Effector memory CD4-positive, alpha-beta T cell (primary cell): ENCODE data around the gene LEKR1.

Experiments
- DNase-seq, 3 donors: peaks; one replicate each; pipeline ENCODE4 v3.0.0-alpha.2; 2020
- H3K27ac ChIP-seq: 2 replicates; pipeline ENCODE4 v1.7.0; 2013; ENCODE audit warnings: mild to moderate bottlenecking, low read length, moderate library complexity; ENCODE audit not compliant: insufficient read depth, poor library complexity, severe bottlenecking
- H3K27me3 ChIP-seq: replicated peaks from 2 replicates; pipeline ENCODE4 v1.7.0; 2013; ENCODE audit warnings: mild to moderate bottlenecking, low read length; ENCODE audit not compliant: insufficient read depth, control insufficient read depth, poor library complexity, severe bottlenecking
- H3K36me3 ChIP-seq: 2 replicates; pipeline ENCODE4 v1.7.0; 2013; ENCODE audit warnings: mild to moderate bottlenecking, low read length, moderate library complexity; ENCODE audit not compliant: control insufficient read depth, insufficient read depth
- H3K4me1 ChIP-seq: 2 replicates; pipeline ENCODE4 v1.7.0; 2013; ENCODE audit warnings: low read length, mild to moderate bottlenecking; ENCODE audit not compliant: control insufficient read depth, insufficient read depth, poor library complexity, severe bottlenecking
- H3K4me3 ChIP-seq: 2 replicates; pipeline ENCODE4 v1.7.0; 2013; ENCODE audit warnings: low read length, low read depth, mild to moderate bottlenecking; ENCODE audit not compliant: insufficient read depth, poor library complexity, severe bottlenecking
- H3K9me3 ChIP-seq: 2 replicates; pipeline ENCODE4 v1.7.0; 2013; ENCODE audit warnings: mild to moderate bottlenecking, low read length, moderate library complexity; ENCODE audit not compliant: control insufficient read depth
- total RNA-seq, 3 donors: gene quantifications; one replicate each; lab custom pipeline; 2026; lab: John Stamatoyannopoulos, UW

Gene LEKR1
- 1.4 to 5.2 (median 2.2) reads per million in 3 donors for total RNA-seq

DNA sequence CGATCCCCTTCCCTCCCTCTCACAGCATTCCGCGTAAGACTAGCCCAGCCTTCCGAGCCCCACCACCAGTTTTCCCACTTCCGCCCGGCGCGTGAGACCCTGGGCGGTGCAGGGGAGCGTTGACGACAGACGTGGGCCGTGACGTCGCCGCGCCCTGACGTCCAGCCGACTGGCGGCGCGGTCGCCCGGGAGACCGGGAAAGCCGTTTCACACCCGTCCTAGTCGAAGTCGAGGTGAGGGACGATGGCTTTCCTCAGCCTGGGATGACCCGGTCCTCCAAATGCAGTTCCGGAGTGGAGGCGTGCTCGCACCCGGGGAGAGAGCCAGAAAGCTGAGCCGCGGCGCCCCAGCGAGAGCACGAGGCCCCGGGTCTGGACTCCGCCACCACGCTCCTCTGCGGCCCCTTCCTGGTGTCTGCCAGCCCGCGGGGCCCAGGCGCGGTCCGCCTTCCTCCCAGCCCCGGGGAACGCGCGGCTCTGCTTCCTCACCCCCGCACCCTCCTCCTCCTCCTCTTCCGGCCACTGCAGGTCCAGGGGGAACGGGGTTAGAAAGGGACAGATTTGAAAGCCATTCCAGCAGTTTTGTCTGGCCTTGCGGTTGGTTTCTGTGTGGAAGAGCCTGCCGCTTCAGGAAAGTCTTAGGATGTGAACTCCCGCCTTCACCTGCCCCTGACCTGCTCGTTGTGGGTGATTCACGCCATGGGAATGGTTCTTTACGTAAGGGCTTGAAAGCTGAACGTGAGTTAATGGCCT, at the start of gene LEKR1:
LEKR1 (plus strand) TSS at position 210 of the 752 bp plus-strand sequence. CDS start 2,977 bp downstream, outside the sequence.
- no peaks in the 10 kb centered on the region for H3K9me3 ChIP-seq
- peak; percentile 42 to 54 (median 42) for DNase-seq
- H3K27me3 ChIP-seq: no peaks in the 10 kb centered on the region
- peak within 1 kb of the TSS; percentile 62 for H3K4me3 ChIP-seq
- peak within 1 kb of the TSS; percentile 68 for H3K27ac ChIP-seq
- no peaks in the 10 kb centered on the region for H3K36me3 ChIP-seq
- H3K4me1 ChIP-seq: peaks cover 5% of the 10 kb centered on the region

- no peaks in the 10 kb centered on the region for H3K27me3 ChIP-seq
- no peaks in the 10 kb centered on the region for H3K4me1 ChIP-seq
- H3K27ac ChIP-seq: no peak overlapping the region
- H3K4me3 ChIP-seq: no peak overlapping the region
- DNase-seq: no peak
- H3K9me3 ChIP-seq: no peaks in the 10 kb centered on the region
- H3K36me3 ChIP-seq: no peaks in the 10 kb centered on the region
These were observed 49.3 kb upstream of the LEKR1 start for GRCh38 chr3:156776871-156777270.

DNA sequence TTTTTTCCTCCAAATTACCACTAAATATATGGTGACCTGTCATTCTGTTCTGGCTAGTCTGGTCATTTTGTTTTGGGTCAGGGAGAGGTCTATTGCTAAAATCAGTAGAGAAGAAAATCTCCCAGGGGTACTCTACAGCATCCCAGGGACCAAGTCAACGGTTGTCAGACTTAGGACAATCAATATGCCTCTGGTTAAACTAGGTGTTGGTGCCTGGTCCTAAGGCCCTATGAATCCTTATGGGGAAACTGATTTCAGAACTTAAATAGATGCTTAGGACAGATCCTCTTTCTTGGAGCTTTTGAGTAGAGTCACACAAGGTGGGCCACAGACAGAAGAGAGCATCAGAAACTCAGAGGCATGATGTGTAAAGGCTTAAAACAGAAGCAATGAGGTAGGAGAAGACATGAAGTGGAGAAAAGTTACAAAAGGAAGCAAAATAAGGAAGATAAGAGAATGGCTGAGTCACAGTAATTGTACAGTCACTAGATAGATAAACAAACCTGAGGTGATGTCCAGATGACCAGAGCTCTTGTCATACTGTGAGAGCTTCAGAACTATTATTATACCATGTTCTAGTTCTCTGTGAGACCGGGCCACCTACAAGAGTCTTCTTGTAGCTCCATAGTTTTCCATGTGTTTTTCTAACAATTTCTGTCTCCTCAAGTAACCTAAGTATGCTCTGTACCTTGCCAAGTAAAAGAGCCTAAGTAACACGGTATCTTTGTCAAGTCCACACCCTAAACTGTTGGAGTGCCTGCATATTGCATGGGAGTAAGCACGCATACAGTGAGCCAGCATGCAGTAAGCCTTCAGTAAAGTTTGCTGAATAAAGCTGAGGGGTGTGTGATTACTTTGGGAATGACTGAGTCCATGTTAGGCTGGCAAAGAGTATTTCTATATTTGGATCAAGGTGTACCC, 44.6 kb upstream of the LEKR1 start:
- Histone ChIP-seq H3K9me3 (no peaks in the 10 kb centered on the region), H3K27ac (no peak overlapping the region), H3K27me3 (no peaks in the 10 kb centered on the region), H3K4me3 (no peak overlapping the region), H3K4me1 (no peaks in the 10 kb centered on the region), H3K36me3 (no peaks in the 10 kb centered on the region)
- no peak for DNase-seq

DNA sequence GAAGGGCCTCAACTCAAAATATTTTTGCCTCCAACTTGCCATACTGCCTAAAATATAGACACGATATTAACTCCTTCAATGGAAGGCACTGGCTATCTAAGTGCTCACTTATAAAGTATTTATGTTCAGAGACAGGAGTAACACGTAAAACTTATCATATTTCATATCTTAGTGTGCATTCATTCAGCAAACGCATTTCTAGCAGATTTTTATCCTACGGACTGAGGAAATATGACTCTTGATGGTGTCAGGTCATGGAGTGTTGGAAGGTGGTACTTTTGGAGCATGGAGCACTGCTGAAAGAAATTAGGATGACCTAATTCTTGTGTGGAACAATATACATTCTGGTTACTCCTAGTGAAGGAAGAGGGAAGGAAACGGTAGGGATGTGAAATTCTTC, 43.8 kb upstream of the LEKR1 start:
- Histone ChIP-seq H3K4me3 (no peak overlapping the region), H3K4me1 (no peaks in the 10 kb centered on the region), H3K27ac (no peak overlapping the region), H3K27me3 (no peaks in the 10 kb centered on the region), H3K36me3 (no peaks in the 10 kb centered on the region), H3K9me3 (no peaks in the 10 kb centered on the region)
- no peak for DNase-seq

DNA sequence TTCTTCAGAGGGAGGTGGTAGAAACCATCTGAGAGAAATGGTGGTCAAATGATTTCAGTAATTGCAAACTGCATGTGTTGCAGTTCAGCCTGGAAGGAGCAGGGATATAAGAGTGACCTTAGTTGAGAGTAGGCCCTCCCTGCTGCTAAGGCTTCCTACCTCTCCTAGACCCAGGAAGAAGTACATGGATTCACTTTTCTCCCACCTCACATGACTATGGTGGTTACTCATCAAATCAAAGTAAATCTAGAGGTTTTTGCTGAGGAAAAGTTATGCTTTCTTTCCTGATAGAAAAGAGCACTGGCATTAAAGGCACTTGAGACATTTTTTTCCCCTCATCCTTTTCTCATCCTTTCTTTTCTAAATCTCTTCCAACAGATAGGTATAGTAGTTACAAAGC, 43.2 kb upstream of the LEKR1 start:
- H3K4me3 ChIP-seq: no peak overlapping the region
- DNase-seq: no peak
- no peak overlapping the region for H3K27ac ChIP-seq
- no peaks in the 10 kb centered on the region for H3K9me3 ChIP-seq
- no peaks in the 10 kb centered on the region for H3K36me3 ChIP-seq
- H3K4me1 ChIP-seq: no peaks in the 10 kb centered on the region
- no peaks in the 10 kb centered on the region for H3K27me3 ChIP-seq

- DNase-seq: no peak
- Histone ChIP-seq H3K36me3 (no peaks in the 10 kb centered on the region), H3K4me3 (no peak overlapping the region), H3K4me1 (no peaks in the 10 kb centered on the region), H3K9me3 (no peaks in the 10 kb centered on the region), H3K27ac (no peak overlapping the region), H3K27me3 (no peaks in the 10 kb centered on the region)
These were observed 39.2 kb upstream of the LEKR1 start for GRCh38 chr3:156787001-156787400.

- no peak for DNase-seq
- Histone ChIP-seq H3K4me1 (no peaks in the 10 kb centered on the region), H3K27ac (no peak overlapping the region), H3K36me3 (no peaks in the 10 kb centered on the region), H3K9me3 (no peaks in the 10 kb centered on the region), H3K4me3 (no peak overlapping the region), H3K27me3 (no peaks in the 10 kb centered on the region)
These were observed 38.1 kb upstream of the LEKR1 start for GRCh38 chr3:156787926-156788663.

DNA sequence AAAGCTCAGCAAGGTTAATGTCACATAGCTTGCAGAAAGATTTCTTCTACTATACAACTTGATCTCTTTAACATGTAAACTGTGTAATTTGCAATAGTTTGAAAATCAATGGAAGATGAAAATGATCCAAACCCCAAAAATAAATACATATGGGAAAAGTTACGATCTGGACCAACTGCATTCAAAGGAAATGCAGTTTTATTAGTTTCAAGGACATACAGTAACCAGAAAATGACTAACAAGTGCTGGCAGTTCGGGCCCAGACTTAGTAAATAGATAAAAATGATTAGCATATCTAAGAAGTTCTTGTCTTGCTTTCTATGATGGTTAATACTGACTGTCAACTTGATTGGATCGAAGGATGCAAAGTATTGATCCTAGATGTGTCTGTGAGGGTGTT, 37.3 kb upstream of the LEKR1 start:
- DNase-seq: no peak
- Histone ChIP-seq H3K9me3 (no peaks in the 10 kb centered on the region), H3K27ac (no peak overlapping the region), H3K36me3 (no peaks in the 10 kb centered on the region), H3K4me3 (no peak overlapping the region), H3K4me1 (no peaks in the 10 kb centered on the region), H3K27me3 (no peaks in the 10 kb centered on the region)

- H3K4me1 ChIP-seq: no peaks in the 10 kb centered on the region
- H3K36me3 ChIP-seq: no peaks in the 10 kb centered on the region
- no peak for DNase-seq
- no peak overlapping the region for H3K4me3 ChIP-seq
- H3K27ac ChIP-seq: no peak overlapping the region
- no peaks in the 10 kb centered on the region for H3K9me3 ChIP-seq
- H3K27me3 ChIP-seq: no peaks in the 10 kb centered on the region
These were observed 36.0 kb upstream of the LEKR1 start for GRCh38 chr3:156790156-156790555.
